IgD-negative memory B cell (primary cell): Measurements from ENCODE around the gene P3H1. TPM values are rescaled to one million over a fixed set of nuclear protein-coding genes. Genes with fewer than 3 reads are reported as not detected.

Experiments
- H3K27ac Mint-ChIP-seq, 3 donors: one replicate each; pipeline ENCODE4 v1.8.0; 2020 to 2022; ENCODE audit warnings: mild to moderate bottlenecking in 3 of 3, mixed read lengths in 3 of 3, moderate library complexity in 1 of 3
- H3K27me3 Mint-ChIP-seq: one replicate; pipeline ENCODE4 v1.8.0; 2021; ENCODE audit warnings: mixed read lengths
- H3K36me3 Mint-ChIP-seq: one replicate; pipeline ENCODE4 v1.8.0; 2020; ENCODE audit warnings: mild to moderate bottlenecking, mixed read lengths
- H3K4me1 Mint-ChIP-seq, 3 donors: one replicate each; pipeline ENCODE4 v1.8.0; 2020 to 2022; ENCODE audit warnings: mixed read lengths in 3 of 3, mild to moderate bottlenecking in 1 of 3
- H3K4me3 Mint-ChIP-seq, 4 donors: one replicate each; pipeline ENCODE4 v1.8.0; 2020 to 2022; ENCODE audit warnings: mild to moderate bottlenecking in 4 of 4, mixed read lengths in 4 of 4, moderate library complexity in 3 of 4
- H3K9me3 Mint-ChIP-seq, 3 donors: one replicate each; pipeline ENCODE4 v1.8.0; 2020 to 2021; ENCODE audit warnings: mixed read lengths in 3 of 3, mild to moderate bottlenecking in 1 of 3
- polyA plus RNA-seq: library from polyadenylated mRNA; unstranded; fragments of 300-500 nt; fragmentation: Illumina TruSeq; gene quantifications from one replicate; pipeline ENCODE4 v1.2.3, GENCODE V29; 2021

P3H1 gene
- polyA plus RNA-seq, 1 donor from 2014 or later: 10.4 TPM

- H3K4me1 Mint-ChIP-seq: no peaks in the 10 kb centered on the region
- H3K36me3 Mint-ChIP-seq: no peaks in the 10 kb centered on the region
- H3K9me3 Mint-ChIP-seq: no peaks in the 10 kb centered on the region
- no peak overlapping the region for H3K4me3 Mint-ChIP-seq
- no peaks in the 10 kb centered on the region for H3K27me3 Mint-ChIP-seq
- peak overlapping the region in 1 of 3 donors; percentile 32 for H3K27ac Mint-ChIP-seq
These were observed 23.3 kb downstream of the P3H1 start for GRCh38 chr1:42743317-42744147.

- Mint-ChIP-seq H3K27me3 (no peaks in the 10 kb centered on the region), H3K4me3 (no peak overlapping the region), H3K27ac (peak overlapping the region in 1 of 3 donors; percentile 57), H3K36me3 (no peaks in the 10 kb centered on the region), H3K9me3 (no peaks in the 10 kb centered on the region), H3K4me1 (no peaks in the 10 kb centered on the region)
These were observed 24.1 kb downstream of the P3H1 start for GRCh38 chr1:42742617-42743316.

- Mint-ChIP-seq H3K27ac (peak overlapping the region in 1 of 3 donors; percentile 57), H3K36me3 (no peaks in the 10 kb centered on the region), H3K4me1 (peaks cover 3 to 5% (median 4%) of the 10 kb centered on the region in 3 donors), H3K27me3 (no peaks in the 10 kb centered on the region), H3K9me3 (no peaks in the 10 kb centered on the region), H3K4me3 (no peak overlapping the region)
These were observed 24.7 kb downstream of the P3H1 start for GRCh38 chr1:42742141-42742540.

GRCh38 chr1:42741706-42742105 is 25.1 kb downstream of the P3H1 start:
- Mint-ChIP-seq H3K4me1 (peaks cover 6 to 9% (median 8%) of the 10 kb centered on the region in 3 donors), H3K27me3 (no peaks in the 10 kb centered on the region), H3K36me3 (no peaks in the 10 kb centered on the region), H3K9me3 (no peaks in the 10 kb centered on the region), H3K4me3 (no peak overlapping the region), H3K27ac (no peak overlapping the region)

- H3K4me3 Mint-ChIP-seq: no peak overlapping the region
- H3K27me3 Mint-ChIP-seq: no peaks in the 10 kb centered on the region
- H3K36me3 Mint-ChIP-seq: no peaks in the 10 kb centered on the region
- no peaks in the 10 kb centered on the region for H3K9me3 Mint-ChIP-seq
- H3K4me1 Mint-ChIP-seq: peaks cover 6 to 10% (median 8%) of the 10 kb centered on the region in 3 donors
- no peak overlapping the region for H3K27ac Mint-ChIP-seq
These were observed 25.8 kb downstream of the P3H1 start for GRCh38 chr1:42740851-42741580.

- peaks cover 6 to 10% (median 8%) of the 10 kb centered on the region in 3 donors for H3K4me1 Mint-ChIP-seq
- no peaks in the 10 kb centered on the region for H3K36me3 Mint-ChIP-seq
- no peaks in the 10 kb centered on the region for H3K9me3 Mint-ChIP-seq
- H3K27ac Mint-ChIP-seq: no peak within 1 kb of the TSS
- H3K4me3 Mint-ChIP-seq: no peak within 1 kb of the TSS
- H3K27me3 Mint-ChIP-seq: no peaks in the 10 kb centered on the region
These were observed 26.8 kb downstream of the P3H1 start, which contains the start of gene CLDN19 for GRCh38 chr1:42739753-42740700. Gene CLDN19 (minus strand): TSS chr1:42740236. CDS start chr1:42740063, 173 bp downstream.

- Mint-ChIP-seq H3K27me3 (no peaks in the 10 kb centered on the region), H3K4me3 (no peak overlapping the region), H3K9me3 (no peaks in the 10 kb centered on the region), H3K4me1 (peaks cover 6 to 10% (median 8%) of the 10 kb centered on the region in 3 donors), H3K27ac (no peak overlapping the region), H3K36me3 (no peaks in the 10 kb centered on the region)
These were observed 28.1 kb downstream of the P3H1 start for GRCh38 chr1:42738678-42739226.

GRCh38 chr1:42737986-42738677 is 28.7 kb downstream of the P3H1 start:
- H3K27ac Mint-ChIP-seq: no peak overlapping the region
- no peaks in the 10 kb centered on the region for H3K36me3 Mint-ChIP-seq
- no peaks in the 10 kb centered on the region for H3K27me3 Mint-ChIP-seq
- H3K4me3 Mint-ChIP-seq: no peak overlapping the region
- peaks cover 6 to 10% (median 8%) of the 10 kb centered on the region in 3 donors for H3K4me1 Mint-ChIP-seq
- H3K9me3 Mint-ChIP-seq: no peaks in the 10 kb centered on the region

GRCh38 chr1:42737257-42737656 is 29.6 kb downstream of the P3H1 start:
- Mint-ChIP-seq H3K27ac (no peak overlapping the region), H3K4me3 (peak overlapping the region in 1 of 4 donors; percentile 18), H3K9me3 (no peaks in the 10 kb centered on the region), H3K4me1 (peaks cover 6 to 10% (median 8%) of the 10 kb centered on the region in 3 donors), H3K36me3 (no peaks in the 10 kb centered on the region), H3K27me3 (no peaks in the 10 kb centered on the region)

- peak overlapping the region in 1 of 3 donors; percentile 5 for H3K27ac Mint-ChIP-seq
- no peaks in the 10 kb centered on the region for H3K36me3 Mint-ChIP-seq
These were observed 30.1 kb downstream of the P3H1 start for GRCh38 chr1:42736571-42737200.

GRCh38 chr1:42736152-42736551 is 30.7 kb downstream of the P3H1 start:
- H3K4me1 Mint-ChIP-seq: peaks cover 11 to 13% (median 12%) of the 10 kb centered on the region in 3 donors
- H3K9me3 Mint-ChIP-seq: no peaks in the 10 kb centered on the region
- H3K27me3 Mint-ChIP-seq: no peaks in the 10 kb centered on the region
- H3K4me3 Mint-ChIP-seq: no peak overlapping the region
- H3K36me3 Mint-ChIP-seq: no peaks in the 10 kb centered on the region
- peak overlapping the region in 1 of 3 donors; percentile 5 for H3K27ac Mint-ChIP-seq

More at GRCh38 chr1:42736571-42737200, 30.1 kb downstream of the P3H1 start:
- no peaks in the 10 kb centered on the region for H3K27me3 Mint-ChIP-seq
- no peaks in the 10 kb centered on the region for H3K9me3 Mint-ChIP-seq
- peaks cover 7 to 10% (median 8%) of the 10 kb centered on the region in 3 donors for H3K4me1 Mint-ChIP-seq
- peak overlapping the region in 1 of 4 donors; percentile 30 for H3K4me3 Mint-ChIP-seq

GRCh38 chr1:42735477-42736105 is 31.2 kb downstream of the P3H1 start:
- H3K36me3 Mint-ChIP-seq: no peaks in the 10 kb centered on the region
- H3K4me3 Mint-ChIP-seq: no peak overlapping the region
- H3K27ac Mint-ChIP-seq: no peak overlapping the region
- no peaks in the 10 kb centered on the region for H3K27me3 Mint-ChIP-seq
- peaks cover 13 to 17% (median 15%) of the 10 kb centered on the region in 3 donors for H3K4me1 Mint-ChIP-seq
- no peaks in the 10 kb centered on the region for H3K9me3 Mint-ChIP-seq
